ENCODE results near the gene TRIM71. TPM values are rescaled to one million over a fixed set of nuclear protein-coding genes. Genes with fewer than 3 reads are reported as not detected.
A peak's percentile ranks its signal among the peaks of the same experiment; 100 is the strongest.

TRIM71 gene
- total RNA-seq, 5 donors from 2014 or later (not counting 1 experiment from before 2014, with no cell fraction given): 0.05 to 0.32 (median 0.29) TPM; not detected in 1

DNA sequence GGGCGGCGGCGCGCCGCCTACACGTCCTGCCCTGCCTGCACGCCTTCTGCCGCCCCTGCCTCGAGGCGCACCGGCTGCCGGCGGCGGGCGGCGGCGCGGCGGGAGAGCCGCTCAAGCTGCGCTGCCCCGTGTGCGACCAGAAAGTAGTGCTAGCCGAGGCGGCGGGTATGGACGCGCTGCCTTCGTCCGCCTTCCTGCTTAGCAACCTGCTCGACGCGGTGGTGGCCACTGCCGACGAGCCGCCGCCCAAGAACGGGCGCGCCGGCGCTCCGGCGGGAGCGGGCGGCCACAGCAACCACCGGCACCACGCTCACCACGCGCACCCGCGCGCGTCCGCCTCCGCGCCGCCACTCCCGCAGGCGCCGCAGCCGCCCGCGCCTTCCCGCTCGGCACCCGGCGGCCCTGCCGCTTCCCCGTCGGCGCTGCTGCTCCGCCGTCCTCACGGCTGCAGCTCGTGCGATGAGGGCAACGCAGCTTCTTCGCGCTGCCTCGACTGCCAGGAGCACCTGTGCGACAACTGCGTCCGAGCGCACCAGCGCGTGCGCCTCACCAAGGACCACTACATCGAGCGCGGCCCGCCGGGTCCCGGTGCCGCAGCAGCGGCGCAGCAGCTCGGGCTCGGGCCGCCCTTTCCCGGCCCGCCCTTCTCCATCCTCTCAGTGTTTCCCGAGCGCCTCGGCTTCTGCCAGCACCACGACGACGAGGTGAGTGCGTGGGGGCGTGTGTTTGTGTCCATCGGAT lies 602 bp downstream of the TRIM71 start:
- Mint-ChIP-seq H3K4me1 (peaks cover 6 to 30% (median 22%) of the 10 kb centered on the region in 3 donors), H3K36me3 (no peaks in the 10 kb centered on the region), H3K9me3 (no peaks in the 10 kb centered on the region), H3K27me3 (peaks cover 18 to 52% of the 10 kb centered on the region in 2 donors), H3K4me3 (peak overlapping the region; percentile 36 to 74 (median 68)), H3K27ac (no peak overlapping the region)
- DNase-seq (peak in 1 of 35 experiments; percentile 2), ATAC-seq (replicated peaks in 1 of 4) (no peak)
- Histone ChIP-seq H3K27ac (ENCODE audit: low read length) (no peak overlapping the region), H3K9me3 (no peaks in the 10 kb centered on the region), H3K4me1 (ENCODE audit: control insufficient read depth in 1 of 2, extremely low read depth in 1 of 2, insufficient read depth in 2 of 2, low read length in 2 of 2) (peaks cover 8 to 18% of the 10 kb centered on the region in 2 experiments), H3K4me3 (ENCODE audit: control insufficient read depth in 1 of 2, extremely low read depth in 1 of 2, low read length in 1 of 2) (peak overlapping the region in 1 of 2 donors; percentile 65), H3K36me3 (ENCODE audit: control insufficient read depth in 2 of 2, extremely low read depth in 1 of 2, insufficient read depth in 1 of 2, low read length in 1 of 2) (no peaks in the 10 kb centered on the region), H3K27me3 (replicated peaks in 1 of 2; ENCODE audit: control insufficient read depth in 2 of 2, extremely low read depth in 1 of 2, insufficient read depth in 2 of 2, low read length in 1 of 2) (peaks cover 0 to 39% of the 10 kb centered on the region in 2 experiments)
- ChIA-PET POLR2A (no interaction called here), CTCF (no interaction called here)
- 5% methylated on average over 111 of the region's 111 CpGs for WGBS (ENCODE audit: insufficient coverage)

DNA sequence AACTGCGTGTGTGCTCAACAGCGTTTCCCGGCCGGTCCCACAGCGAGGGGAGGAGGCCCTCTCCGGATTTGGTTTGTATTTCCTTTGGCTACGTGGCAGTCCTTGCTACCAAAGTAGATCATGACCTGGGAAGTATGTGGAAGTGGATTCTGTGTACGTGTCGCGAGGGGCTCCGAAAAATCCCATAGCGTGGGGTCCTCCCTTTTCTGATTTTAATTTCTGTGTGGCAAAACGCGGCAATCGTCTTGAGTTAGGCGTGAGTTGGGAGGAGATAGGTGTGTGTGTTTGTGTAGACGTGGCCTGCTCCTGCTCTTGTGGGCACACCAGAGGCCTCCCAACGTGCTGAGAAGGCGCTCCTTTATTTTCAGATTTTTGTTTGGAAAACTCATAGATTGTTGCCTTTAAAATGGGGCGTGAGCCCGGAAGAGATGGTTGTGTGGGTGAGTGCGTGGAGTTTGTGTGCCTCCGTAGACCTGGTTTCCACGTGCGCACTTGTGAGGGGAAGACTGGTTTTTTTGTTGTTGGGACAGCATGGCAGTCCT lies 1.2 kb downstream of the TRIM71 start:
- Histone ChIP-seq H3K4me1 (ENCODE audit: control insufficient read depth in 1 of 2, extremely low read depth in 1 of 2, insufficient read depth in 2 of 2, low read length in 2 of 2) (peaks cover 8 to 18% of the 10 kb centered on the region in 2 experiments), H3K27me3 (replicated peaks in 1 of 2; ENCODE audit: control insufficient read depth in 2 of 2, extremely low read depth in 1 of 2, insufficient read depth in 2 of 2, low read length in 1 of 2) (peaks cover 0 to 39% of the 10 kb centered on the region in 2 experiments), H3K27ac (ENCODE audit: low read length) (no peak overlapping the region), H3K4me3 (ENCODE audit: control insufficient read depth in 1 of 2, extremely low read depth in 1 of 2, low read length in 1 of 2) (peak overlapping the region in 1 of 2 donors; percentile 65), H3K36me3 (ENCODE audit: control insufficient read depth in 2 of 2, extremely low read depth in 1 of 2, insufficient read depth in 1 of 2, low read length in 1 of 2) (no peaks in the 10 kb centered on the region), H3K9me3 (no peaks in the 10 kb centered on the region)
- DNase-seq: no peak
- H3K36me3 Mint-ChIP-seq: no peaks in the 10 kb centered on the region
- CTCF ChIA-PET: no interaction called here
- no peak overlapping the region for H3K27ac Mint-ChIP-seq
- peaks cover 20 to 54% of the 10 kb centered on the region in 2 donors for H3K27me3 Mint-ChIP-seq
- H3K4me1 Mint-ChIP-seq: peaks cover 6 to 30% (median 22%) of the 10 kb centered on the region in 3 donors
- WGBS (ENCODE audit: insufficient coverage): 78% methylated on average over 20 of the region's 25 CpGs
- H3K4me3 Mint-ChIP-seq: peak overlapping the region; percentile 36 to 73 (median 68)
- no peak for ATAC-seq (replicated peaks in 1 of 4)
- no peaks in the 10 kb centered on the region for H3K9me3 Mint-ChIP-seq
- POLR2A ChIA-PET: no interaction called here

DNA sequence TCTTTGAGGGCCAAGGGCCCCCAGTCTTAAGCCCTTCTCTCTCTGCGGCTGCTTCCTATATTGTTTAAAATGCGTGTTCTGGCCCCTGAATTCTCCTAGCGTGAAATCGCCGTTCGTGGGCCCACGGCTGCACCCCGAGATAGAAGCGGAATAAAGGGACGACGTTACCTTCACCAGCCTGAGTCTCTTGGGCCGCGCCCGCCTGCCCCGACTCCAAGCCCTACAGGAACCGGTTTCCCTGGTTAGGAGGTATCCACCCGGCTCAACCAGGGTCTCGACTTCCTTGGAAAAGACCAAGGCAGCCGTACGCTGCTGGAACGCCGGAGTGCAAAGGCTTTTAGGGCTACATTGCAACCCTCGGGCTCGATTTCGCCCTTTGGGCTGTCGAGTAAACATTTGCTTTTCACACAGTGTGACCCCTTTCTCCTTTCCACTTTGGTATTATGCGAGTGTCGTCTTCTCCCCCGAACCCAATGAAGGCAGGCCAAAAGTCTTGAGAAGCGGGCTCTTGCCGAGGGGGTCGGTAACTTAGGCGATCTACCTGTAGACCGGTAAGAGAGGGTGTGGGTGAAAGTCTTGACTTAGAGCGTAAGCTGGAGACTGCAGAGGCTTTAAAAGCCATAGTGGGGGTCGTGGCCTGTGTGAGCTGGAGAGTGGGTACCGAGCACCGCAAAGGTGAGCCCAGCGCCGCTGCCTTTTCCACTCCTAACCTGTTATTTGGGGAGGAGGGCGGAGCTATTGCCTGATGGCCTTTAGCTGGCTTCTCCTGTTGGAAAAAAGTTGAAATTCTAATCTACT lies 2.0 kb downstream of the TRIM71 start:
- ChIA-PET CTCF (no interaction called here), POLR2A (interaction anchor here in 1 of 2 donors (0.7 kb wide), 1 partner anchor 32 kb away, joined by 3 read pairs; no protein-coding TSS in a partner anchor)
- Mint-ChIP-seq H3K4me3 (peak overlapping the region in 2 of 3 donors; percentile 68 to 73), H3K9me3 (no peaks in the 10 kb centered on the region), H3K4me1 (peaks cover 1 to 26% (median 16%) of the 10 kb centered on the region in 3 donors), H3K27me3 (peaks cover 22 to 49% of the 10 kb centered on the region in 2 donors), H3K36me3 (no peaks in the 10 kb centered on the region), H3K27ac (no peak overlapping the region)
- Histone ChIP-seq H3K9me3 (no peaks in the 10 kb centered on the region), H3K27ac (ENCODE audit: low read length) (no peak overlapping the region), H3K27me3 (replicated peaks in 1 of 2; ENCODE audit: control insufficient read depth in 2 of 2, extremely low read depth in 1 of 2, insufficient read depth in 2 of 2, low read length in 1 of 2) (peaks cover 0 to 45% of the 10 kb centered on the region in 2 experiments), H3K4me1 (ENCODE audit: control insufficient read depth in 1 of 2, extremely low read depth in 1 of 2, insufficient read depth in 2 of 2, low read length in 2 of 2) (peaks cover 7 to 18% of the 10 kb centered on the region in 2 experiments), H3K36me3 (ENCODE audit: control insufficient read depth in 2 of 2, extremely low read depth in 1 of 2, insufficient read depth in 1 of 2, low read length in 1 of 2) (no peaks in the 10 kb centered on the region), H3K4me3 (ENCODE audit: control insufficient read depth in 1 of 2, extremely low read depth in 1 of 2, low read length in 1 of 2) (no peak overlapping the region)
- 96% methylated on average over 26 of the region's 41 CpGs for WGBS (ENCODE audit: insufficient coverage)
- DNase-seq: no peak
- ATAC-seq (replicated peaks in 1 of 4): no peak

GRCh38 chr3:32820430-32820829 lies 2.6 kb downstream of the TRIM71 start:
- DNase-seq: no peak
- no peak for ATAC-seq (replicated peaks in 1 of 4)
- Mint-ChIP-seq H3K4me1 (peaks cover 0 to 22% (median 15%) of the 10 kb centered on the region in 3 donors), H3K9me3 (no peaks in the 10 kb centered on the region), H3K36me3 (no peaks in the 10 kb centered on the region), H3K27ac (no peak overlapping the region), H3K4me3 (no peak overlapping the region), H3K27me3 (peaks cover 27 to 46% of the 10 kb centered on the region in 2 donors)
- Histone ChIP-seq H3K9me3 (no peaks in the 10 kb centered on the region), H3K4me3 (ENCODE audit: control insufficient read depth in 1 of 2, extremely low read depth in 1 of 2, low read length in 1 of 2) (no peak overlapping the region), H3K4me1 (ENCODE audit: control insufficient read depth in 1 of 2, extremely low read depth in 1 of 2, insufficient read depth in 2 of 2, low read length in 2 of 2) (peaks cover 4 to 18% of the 10 kb centered on the region in 2 experiments), H3K36me3 (ENCODE audit: control insufficient read depth in 2 of 2, extremely low read depth in 1 of 2, insufficient read depth in 1 of 2, low read length in 1 of 2) (no peaks in the 10 kb centered on the region), H3K27ac (ENCODE audit: low read length) (no peak overlapping the region), H3K27me3 (replicated peaks in 1 of 2; ENCODE audit: control insufficient read depth in 2 of 2, extremely low read depth in 1 of 2, insufficient read depth in 2 of 2, low read length in 1 of 2) (peaks cover 0 to 46% of the 10 kb centered on the region in 2 experiments)
- POLR2A ChIA-PET: interaction anchor here in 1 of 2 donors (0.7 kb wide), 1 partner anchor 31 kb away, joined by 3 read pairs; no protein-coding TSS in a partner anchor
- CTCF ChIA-PET: interaction anchor here in 1 of 2 donors (0.6 kb wide), 1 partner anchor 655 kb away, joined by 3 read pairs; no protein-coding TSS in a partner anchor
- 80% methylated on average over 1 of the region's 2 CpGs for WGBS (ENCODE audit: insufficient coverage)

GRCh38 chr3:32820971-32821685 lies 3.3 kb downstream of the TRIM71 start:
- peaks cover 0 to 43% of the 10 kb centered on the region in 2 experiments for H3K27me3 ChIP-seq (replicated peaks in 1 of 2; ENCODE audit: control insufficient read depth in 2 of 2, extremely low read depth in 1 of 2, insufficient read depth in 2 of 2, low read length in 1 of 2)
- 81% methylated on average over 7 of the region's 12 CpGs for WGBS (ENCODE audit: insufficient coverage)
- H3K27me3 Mint-ChIP-seq: peaks cover 26 to 39% of the 10 kb centered on the region in 2 donors
- no peaks in the 10 kb centered on the region for H3K9me3 ChIP-seq
- no peak overlapping the region for H3K27ac ChIP-seq (ENCODE audit: low read length)
- ChIA-PET CTCF (interaction anchor here in 1 of 2 donors (0.6 kb wide), 1 partner anchor 654 kb away, joined by 3 read pairs; no protein-coding TSS in a partner anchor), POLR2A (interaction anchor here in 1 of 2 donors (0.7 kb wide), 1 partner anchor 30 kb away, joined by 3 read pairs; no protein-coding TSS in a partner anchor)
- H3K4me1 Mint-ChIP-seq: peaks cover 0 to 16% (median 12%) of the 10 kb centered on the region in 3 donors
- no peak overlapping the region for H3K4me3 ChIP-seq (ENCODE audit: control insufficient read depth in 1 of 2, extremely low read depth in 1 of 2, low read length in 1 of 2)
- no peak overlapping the region for H3K27ac Mint-ChIP-seq
- DNase-seq (no peak), ATAC-seq (replicated peaks in 1 of 4) (no peak)
- no peak overlapping the region for H3K4me3 Mint-ChIP-seq
- H3K9me3 Mint-ChIP-seq: no peaks in the 10 kb centered on the region
- peaks cover 4 to 18% of the 10 kb centered on the region in 2 experiments for H3K4me1 ChIP-seq (ENCODE audit: control insufficient read depth in 1 of 2, extremely low read depth in 1 of 2, insufficient read depth in 2 of 2, low read length in 2 of 2)
- H3K36me3 ChIP-seq (ENCODE audit: control insufficient read depth in 2 of 2, extremely low read depth in 1 of 2, insufficient read depth in 1 of 2, low read length in 1 of 2): no peaks in the 10 kb centered on the region
- no peaks in the 10 kb centered on the region for H3K36me3 Mint-ChIP-seq

Data from T-cell (primary cell).